OCI-LY7 (cell line): ENCODE data around the gene WNT11. TPM values are rescaled to one million over a fixed set of nuclear protein-coding genes. Genes with fewer than 3 reads are reported as not detected.

Experiments
- BruUV-seq: library from RNA; stranded (reverse); fragments of 400-500 nt; replicated peaks from 2 replicates; lab custom pipeline; 2021; lab: Mats Ljungman, UMichigan
- CTCF ChIA-PET: fragments of 300-600 bp; sonication (Branson Sonifier 250); formaldehyde crosslinking; loops from one replicate; lab custom pipeline; 2022; ENCODE audit warnings: antibody characterized with exemption; ENCODE audit not compliant: unreplicated experiment; lab: Charles Lee
- POLR2A ChIA-PET: fragments of 300-600 bp; sonication (Branson Sonifier 250); formaldehyde crosslinking; loops from one replicate; lab custom pipeline; 2022; ENCODE audit warnings: antibody characterized with exemption; lab: Charles Lee
- DNase-seq: peaks from one replicate; pipeline ENCODE4 v3.0.0-alpha.2; 2015; ENCODE audit warnings: low spot score
- H2AFZ ChIP-seq: fragments of 200-600 bp; sonication (generic), shearing (Covaris generic); 2 replicates; pipeline ENCODE4 v1.6.1; 2014; ENCODE audit warnings: mild to moderate bottlenecking, antibody characterized with exemption, low read length, moderate library complexity
- H3K27ac ChIP-seq: fragments of 200-600 bp; sonication (generic); 2 replicates; pipeline ENCODE4 v1.5.1; 2014; ENCODE audit warnings: mixed run types, low read depth, mild to moderate bottlenecking, moderate library complexity, low read length, inconsistent platforms; ENCODE audit not compliant: poor library complexity, severe bottlenecking
- H3K36me3 ChIP-seq: fragments of 200-600 bp; sonication (generic); 2 replicates; pipeline ENCODE4 v1.6.1; 2014; ENCODE audit warnings: mild to moderate bottlenecking, antibody characterized with exemption, low read length, moderate library complexity, mixed read lengths; ENCODE audit not compliant: insufficient read depth
- H3K4me1 ChIP-seq: fragments of 200-600 bp; sonication (generic); 2 replicates; pipeline ENCODE4 v1.5.1; 2014; ENCODE audit warnings: mild to moderate bottlenecking, low read length; ENCODE audit not compliant: insufficient read depth, poor library complexity, severe bottlenecking
- H3K4me2 ChIP-seq: fragments of 200-600 bp; sonication (generic); 2 replicates; pipeline ENCODE4 v1.6.1; 2014; ENCODE audit warnings: mild to moderate bottlenecking, low read length
- H3K4me3 ChIP-seq: fragments of 200-600 bp; sonication (generic); 2 replicates; pipeline ENCODE4 v1.5.1; 2014; ENCODE audit warnings: mild to moderate bottlenecking, low read depth, low read length; ENCODE audit not compliant: poor library complexity, severe bottlenecking
- H3K79me2 ChIP-seq: fragments of 200-600 bp; sonication (generic); 2 replicates; pipeline ENCODE4 v1.6.1; 2016; ENCODE audit warnings: low read depth, mild to moderate bottlenecking, low read length, moderate library complexity, mixed read lengths; ENCODE audit not compliant: insufficient read depth
- H3K9me2 ChIP-seq: fragments of 200-600 bp; sonication (generic); 2 replicates; pipeline ENCODE4 v1.6.1; 2016; ENCODE audit warnings: mild to moderate bottlenecking, low read length, mixed read lengths; ENCODE audit not compliant: insufficient read depth
- H3K9me3 ChIP-seq: fragments of 200-600 bp; sonication (generic); 2 replicates; pipeline ENCODE4 v1.6.1; 2014; ENCODE audit warnings: mild to moderate bottlenecking, mixed run types, low read length, mixed read lengths
- H4K20me1 ChIP-seq: fragments of 200-600 bp; sonication (generic); 2 replicates; pipeline ENCODE4 v1.6.1; 2014; ENCODE audit warnings: mild to moderate bottlenecking, antibody characterized with exemption, low read length, moderate library complexity, mixed read lengths; ENCODE audit not compliant: insufficient read depth
- EZH2phosphoT487 ChIP-seq: fragments of 200-600 bp; sonication (generic); IDR thresholded peaks from 2 replicates; pipeline ENCODE4 v1.6.1; 2018; ENCODE audit warnings: low read depth, borderline replicate concordance, mild to moderate bottlenecking, mixed run types, antibody characterized with exemption, low read length, moderate library complexity, mixed read lengths
- intact Hi-C: fragments of 100-400 bp; cut with micrococcal nuclease; formaldehyde crosslinking; loops from one replicate; pipeline ENCODE4 v1.10.0; 2022; ENCODE audit not compliant: unreplicated experiment
- total RNA-seq, 2 experiments: library from RNA; depleted of rRNA in 1 of 2; stranded (reverse); fragments of >200 nt in 1 of 2; shearing (Covaris generic) in 1 of 2; gene quantifications; 2 replicates each; pipeline ENCODE4 v1.2.3, GENCODE V29; 2014 to 2022
- TF ChIP-seq, protein P1 (sequence below): fragments of 200-600 bp; sonication (generic); conservative IDR thresholded peaks from 2 replicates; pipeline ENCODE4 v1.5.1; 2014; ENCODE audit warnings: mild to moderate bottlenecking, antibody characterized with exemption, low read length, moderate library complexity, mixed read lengths

The WNT11 gene
- total RNA-seq, 2 experiments from 2014 or later = not detected

- Histone ChIP-seq H3K4me2 (no peak overlapping the region), H3K79me2 (no peaks in the 10 kb centered on the region), H2AFZ (no peak overlapping the region), H3K36me3 (no peaks in the 10 kb centered on the region), H3K27ac (no peak overlapping the region), H3K9me3 (peaks cover 9% of the 10 kb centered on the region; the same call in 1 of the 2 replicates), H3K4me3 (no peak overlapping the region), H3K4me1 (no peaks in the 10 kb centered on the region), H4K20me1 (no peaks in the 10 kb centered on the region), H3K9me2 (no peaks in the 10 kb centered on the region)
- POLR2A ChIA-PET = no interaction called here
- no TSS peak for BruUV-seq
- intact Hi-C loops = no loop called here
- TF ChIP-seq, protein P1, sequence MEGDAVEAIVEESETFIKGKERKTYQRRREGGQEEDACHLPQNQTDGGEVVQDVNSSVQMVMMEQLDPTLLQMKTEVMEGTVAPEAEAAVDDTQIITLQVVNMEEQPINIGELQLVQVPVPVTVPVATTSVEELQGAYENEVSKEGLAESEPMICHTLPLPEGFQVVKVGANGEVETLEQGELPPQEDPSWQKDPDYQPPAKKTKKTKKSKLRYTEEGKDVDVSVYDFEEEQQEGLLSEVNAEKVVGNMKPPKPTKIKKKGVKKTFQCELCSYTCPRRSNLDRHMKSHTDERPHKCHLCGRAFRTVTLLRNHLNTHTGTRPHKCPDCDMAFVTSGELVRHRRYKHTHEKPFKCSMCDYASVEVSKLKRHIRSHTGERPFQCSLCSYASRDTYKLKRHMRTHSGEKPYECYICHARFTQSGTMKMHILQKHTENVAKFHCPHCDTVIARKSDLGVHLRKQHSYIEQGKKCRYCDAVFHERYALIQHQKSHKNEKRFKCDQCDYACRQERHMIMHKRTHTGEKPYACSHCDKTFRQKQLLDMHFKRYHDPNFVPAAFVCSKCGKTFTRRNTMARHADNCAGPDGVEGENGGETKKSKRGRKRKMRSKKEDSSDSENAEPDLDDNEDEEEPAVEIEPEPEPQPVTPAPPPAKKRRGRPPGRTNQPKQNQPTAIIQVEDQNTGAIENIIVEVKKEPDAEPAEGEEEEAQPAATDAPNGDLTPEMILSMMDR = no peak
- no peak for TF ChIP-seq EZH2phosphoT487
- DNase-seq = no peak
- CTCF ChIA-PET = no interaction called here
These were observed 46.3 kb upstream of the WNT11 start for GRCh38 chr11:76252631-76253070.

DNA sequence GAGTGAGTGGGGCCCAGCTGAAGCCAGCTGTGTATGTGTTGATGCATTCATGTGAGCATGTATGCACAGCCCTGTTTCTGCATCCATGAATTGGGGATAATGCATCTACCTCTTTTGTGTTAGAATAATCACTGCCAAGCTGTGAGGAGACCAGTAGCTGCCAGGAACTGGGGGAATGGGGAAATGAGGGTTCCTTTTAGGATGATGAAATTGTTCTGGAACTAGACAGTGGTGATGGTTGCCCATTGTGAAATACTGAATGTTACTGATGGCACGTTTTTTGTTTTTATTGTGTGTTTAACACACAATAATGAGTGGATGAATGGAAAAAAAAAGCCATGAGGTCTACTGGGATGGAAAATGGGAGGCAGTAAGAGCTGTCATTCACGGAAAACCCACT, 45.3 kb upstream of the WNT11 start:
- POLR2A ChIA-PET = interaction anchor here (0.6 kb wide), 1 partner anchor 48 kb away, joined by 3 read pairs; no protein-coding TSS in a partner anchor
- CTCF ChIA-PET = no interaction called here
- Histone ChIP-seq H3K27ac (no peak overlapping the region), H3K36me3 (no peaks in the 10 kb centered on the region), H3K79me2 (no peaks in the 10 kb centered on the region), H3K4me1 (no peaks in the 10 kb centered on the region), H4K20me1 (no peaks in the 10 kb centered on the region), H2AFZ (no peak overlapping the region), H3K9me3 (peaks cover 9% of the 10 kb centered on the region; the same call in 1 of the 2 replicates), H3K9me2 (no peaks in the 10 kb centered on the region), H3K4me3 (no peak overlapping the region), H3K4me2 (no peak overlapping the region)
- TF ChIP-seq EZH2phosphoT487 = no peak
- intact Hi-C loops = no loop called here
- DNase-seq = no peak
- BruUV-seq = no TSS peak

GRCh38 chr11:76251226-76251575, 44.9 kb upstream of the WNT11 start:
- no peak overlapping the region for H3K27ac ChIP-seq
- H4K20me1 ChIP-seq = no peaks in the 10 kb centered on the region
- no peaks in the 10 kb centered on the region for H3K9me2 ChIP-seq
- no peaks in the 10 kb centered on the region for H3K4me1 ChIP-seq
- intact Hi-C loops = no loop called here
- no peaks in the 10 kb centered on the region for H3K79me2 ChIP-seq
- no peaks in the 10 kb centered on the region for H3K36me3 ChIP-seq
- H2AFZ ChIP-seq = no peak overlapping the region
- H3K4me2 ChIP-seq = no peak overlapping the region
- no peak overlapping the region for H3K4me3 ChIP-seq
- H3K9me3 ChIP-seq = peaks cover 9% of the 10 kb centered on the region; the same call in 1 of the 2 replicates
- CTCF ChIA-PET = no interaction called here
- POLR2A ChIA-PET = no interaction called here
- TF ChIP-seq EZH2phosphoT487 = no peak
- TF ChIP-seq, protein P1 = no peak
- no TSS peak for BruUV-seq
- no peak for DNase-seq
